Measurements from ENCODE around the gene XIAP. TPM values are rescaled to one million over a fixed set of nuclear protein-coding genes. Genes with fewer than 3 reads are reported as not detected.

Gene XIAP
- total and polyA plus RNA-seq, 9 donors: 12.4 to 56.0 (median 38.7) TPM

GRCh38 chrX:123818243-123818642 is 41.6 kb upstream of the XIAP start:
- H3K27ac ChIP-seq: no peak overlapping the region
- no peak for DNase-seq
- H3K36me3 ChIP-seq: no peaks in the 10 kb centered on the region
- intact Hi-C loops (cut with DNase I): no loop called here
- no peaks in the 10 kb centered on the region for H3K9me3 ChIP-seq
- no peak overlapping the region for H3K4me3 ChIP-seq
- no peak for TF ChIP-seq EP300 (IDR thresholded peaks at IDR 0.05)
- no peak for TF ChIP-seq POLR2A (IDR thresholded peaks at IDR 0.05)
- no peak for TF ChIP-seq CTCF (IDR thresholded peaks at IDR 0.05)
- no peaks in the 10 kb centered on the region for H3K4me1 ChIP-seq (ENCODE audit: insufficient read depth)
- H3K27me3 ChIP-seq: no peaks in the 10 kb centered on the region

- DNase-seq: no peak
- H3K27ac ChIP-seq: no peak overlapping the region
- H3K9me3 ChIP-seq: no peaks in the 10 kb centered on the region
- H3K27me3 ChIP-seq: no peaks in the 10 kb centered on the region
- intact Hi-C loops (cut with DNase I): no loop called here
- no peak overlapping the region for H3K4me3 ChIP-seq
- no peaks in the 10 kb centered on the region for H3K36me3 ChIP-seq
- TF ChIP-seq EP300 (IDR thresholded peaks at IDR 0.05): no peak
- no peak for TF ChIP-seq CTCF (IDR thresholded peaks at IDR 0.05)
- TF ChIP-seq POLR2A (IDR thresholded peaks at IDR 0.05): no peak
- no peaks in the 10 kb centered on the region for H3K4me1 ChIP-seq (ENCODE audit: insufficient read depth)
- 48 to 72% (median 59%) methylated on average over 1 of the region's 1 CpG for WGBS, 3 donors
Observed at GRCh38 chrX:123822965-123823364, 36.9 kb upstream of the XIAP start.

- H3K36me3 ChIP-seq: no peaks in the 10 kb centered on the region
- WGBS, 3 donors: 82 to 84% (median 82%) methylated on average over 6 of the region's 6 CpGs
- intact Hi-C loops (cut with DNase I): no loop called here
- no peak for DNase-seq
- H3K27ac ChIP-seq: no peak overlapping the region
- TF ChIP-seq EP300 (IDR thresholded peaks at IDR 0.05) (no peak), POLR2A (IDR thresholded peaks at IDR 0.05) (no peak), CTCF (IDR thresholded peaks at IDR 0.05) (no peak)
- H3K27me3 ChIP-seq: no peaks in the 10 kb centered on the region
- H3K4me3 ChIP-seq: no peak overlapping the region
- H3K9me3 ChIP-seq: no peaks in the 10 kb centered on the region
- H3K4me1 ChIP-seq (ENCODE audit: insufficient read depth): no peaks in the 10 kb centered on the region
Observed at GRCh38 chrX:123830309-123830708, 29.5 kb upstream of the XIAP start.

- peak in 3 of 5 donors; percentile 22 to 29 (median 26) for DNase-seq
- TF ChIP-seq CTCF (IDR thresholded peaks at IDR 0.05) (peak; percentile 18 to 46 (median 36)), POLR2A (IDR thresholded peaks at IDR 0.05) (no peak)
- no peaks in the 10 kb centered on the region for H3K9me3 ChIP-seq
- 48 to 50% (median 49%) methylated on average over 7 of the region's 7 CpGs for WGBS, 3 donors
- H3K4me3 ChIP-seq: no peak overlapping the region
- no peaks in the 10 kb centered on the region for H3K36me3 ChIP-seq
- no peak overlapping the region for H3K27ac ChIP-seq
- intact Hi-C loops (cut with DNase I): no loop called here
- no peaks in the 10 kb centered on the region for H3K4me1 ChIP-seq (ENCODE audit: insufficient read depth)
- H3K27me3 ChIP-seq: no peaks in the 10 kb centered on the region
Observed at GRCh38 chrX:123833387-123833786, 26.5 kb upstream of the XIAP start.

GRCh38 chrX:123834116-123834515 is 25.7 kb upstream of the XIAP start:
- Histone ChIP-seq H3K9me3 (no peaks in the 10 kb centered on the region), H3K27me3 (no peaks in the 10 kb centered on the region), H3K36me3 (no peaks in the 10 kb centered on the region), H3K27ac (no peak overlapping the region), H3K4me1 (ENCODE audit: insufficient read depth) (no peaks in the 10 kb centered on the region), H3K4me3 (no peak overlapping the region)
- TF ChIP-seq POLR2A (IDR thresholded peaks at IDR 0.05) (no peak), CTCF (IDR thresholded peaks at IDR 0.05) (no peak), EP300 (IDR thresholded peaks at IDR 0.05) (no peak)
- no peak for DNase-seq
- intact Hi-C loops (cut with DNase I): no loop called here
- 16 to 24% (median 17%) methylated on average over 1 of the region's 1 CpG for whole genome bisulfite sequencing, 3 donors

Measured in ovary (tissue), 9 donors.